HUDEP-2 (cell line): ENCODE measurements around the gene PFKFB1.
A peak's percentile ranks its signal among the peaks of the same experiment; 100 is the strongest.

Source experiments
- DNase-seq, 76 experiments: peaks; one replicate each; lab custom pipeline; 2025; ENCODE audit not compliant: unreplicated experiment in 76 of 76; lab: John Stamatoyannopoulos, UW

Gene PFKFB1

DNA sequence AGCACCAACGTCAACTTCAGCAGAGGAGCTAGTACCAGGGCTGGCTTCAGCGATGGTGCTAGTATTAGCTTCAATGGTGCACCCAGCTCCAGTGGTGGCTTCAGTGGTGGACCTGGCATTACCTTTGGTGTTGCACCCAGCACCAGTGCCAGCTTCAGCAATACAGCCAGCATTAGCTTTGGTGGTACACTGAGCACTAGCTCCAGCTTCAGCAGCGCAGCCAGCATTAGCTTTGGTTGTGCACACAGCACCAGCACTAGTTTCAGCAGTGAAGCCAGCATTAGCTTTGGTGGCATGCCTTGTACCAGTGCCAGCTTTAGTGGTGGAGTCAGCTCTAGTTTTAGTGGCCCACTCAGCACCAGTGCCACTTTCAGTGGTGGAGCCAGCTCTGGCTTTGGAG lies 65.1 kb downstream of the PFKFB1 start:
- no peak for DNase-seq

GRCh38 chrX:54926978-54927377 lies 67.0 kb downstream of the PFKFB1 start:
- no peak for DNase-seq

DNA sequence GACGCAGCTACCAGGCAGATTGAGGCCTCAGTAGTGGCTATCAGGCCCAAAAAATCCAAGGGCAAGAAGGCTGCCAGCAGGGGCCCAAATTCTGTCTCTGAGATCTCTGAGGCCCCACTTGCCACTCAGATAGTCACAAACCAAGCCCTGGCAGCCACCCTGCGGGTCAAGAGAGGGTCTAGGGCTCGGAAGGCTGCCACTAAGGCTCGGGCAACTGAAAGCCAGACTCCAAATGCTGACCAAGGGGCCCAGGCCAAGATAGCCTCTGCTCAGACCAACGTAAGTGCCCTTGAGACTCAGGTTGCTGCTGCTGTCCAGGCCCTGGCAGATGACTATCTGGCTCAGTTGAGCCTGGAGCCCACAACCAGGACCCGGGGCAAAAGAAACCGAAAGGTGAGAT lies 70.6 kb downstream of the PFKFB1 start:
- DNase-seq = no peak

DNA sequence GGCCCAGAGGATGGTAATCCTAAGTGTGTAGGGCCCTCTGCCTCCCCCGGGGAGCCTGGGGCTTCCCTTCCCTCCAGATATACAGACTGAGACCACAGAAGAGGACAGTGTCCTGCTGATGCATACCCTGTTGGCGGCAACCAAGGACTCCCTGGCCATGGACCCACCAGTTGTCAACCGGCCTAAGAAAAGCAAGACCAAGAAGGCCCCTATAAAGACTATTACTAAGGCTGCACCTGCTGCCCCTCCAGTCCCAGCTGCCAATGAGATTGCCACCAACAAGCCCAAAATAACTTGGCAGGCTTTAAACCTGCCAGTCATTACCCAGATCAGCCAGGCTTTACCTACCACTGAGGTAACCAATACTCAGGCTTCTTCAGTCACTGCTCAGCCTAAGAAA lies 71.4 kb downstream of the PFKFB1 start:
- DNase-seq = no peak

- peak in 3 of 76 experiments; percentile 1 to 20 (median 11) for DNase-seq
These were observed 72.5 kb downstream of the PFKFB1 start for GRCh38 chrX:54921427-54922021.

DNA sequence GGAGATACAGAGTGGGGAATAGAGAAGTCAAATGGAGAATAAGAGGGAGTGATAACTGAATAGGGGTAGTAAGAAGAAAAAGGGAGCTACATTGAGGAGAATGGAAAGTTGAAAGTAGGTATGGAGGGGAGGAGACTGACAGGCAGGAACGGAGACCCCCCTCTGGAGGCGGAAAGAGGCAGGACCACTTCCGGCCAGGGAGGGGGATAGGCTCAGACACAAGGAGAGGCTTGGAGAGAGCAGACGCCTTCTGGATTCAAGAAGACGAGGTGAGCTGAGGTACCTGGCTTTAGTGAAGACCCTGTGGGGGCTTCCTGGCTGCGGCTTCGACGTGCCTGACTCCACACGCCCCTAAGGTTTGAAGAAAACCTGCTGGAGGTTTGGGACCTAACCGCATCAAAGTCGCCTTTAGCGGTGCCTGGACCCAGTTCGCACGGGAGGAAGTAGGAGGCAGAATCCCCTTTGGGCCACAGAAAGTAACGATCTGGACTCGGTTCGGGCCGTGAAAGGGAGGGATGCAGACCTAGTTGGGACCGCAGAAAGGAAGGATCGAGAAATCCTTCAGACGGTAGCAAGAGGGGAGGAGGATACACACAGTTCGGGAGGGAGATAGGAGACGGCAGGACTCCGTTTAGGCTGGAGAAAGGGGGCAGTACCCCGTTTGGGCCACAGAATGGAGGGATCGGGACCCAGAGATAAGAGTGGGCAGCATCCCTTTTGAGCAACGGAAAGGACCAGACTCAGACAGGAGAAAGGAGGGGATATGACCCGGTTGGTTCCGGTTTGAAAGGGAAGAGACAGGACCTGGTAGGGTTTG lies 73.2 kb downstream of the PFKFB1 start, which contains the start of gene TRO:
Gene TRO, plus strand, starts transcription at position 215 of the 817 bp plus-strand sequence. CDS start 1,423 bp downstream, outside the sequence.
- no peak for DNase-seq

- no peak for DNase-seq
These were observed 84.0 kb downstream of the PFKFB1 start for GRCh38 chrX:54909941-54910340.

- no peak for DNase-seq
These were observed 99.8 kb downstream of the PFKFB1 start for GRCh38 chrX:54894159-54894558.

GRCh38 chrX:54891573-54891972 lies 102.4 kb downstream of the PFKFB1 start:
- DNase-seq = peak in 28 of 76 experiments; percentile 0 to 33 (median 3)

DNA sequence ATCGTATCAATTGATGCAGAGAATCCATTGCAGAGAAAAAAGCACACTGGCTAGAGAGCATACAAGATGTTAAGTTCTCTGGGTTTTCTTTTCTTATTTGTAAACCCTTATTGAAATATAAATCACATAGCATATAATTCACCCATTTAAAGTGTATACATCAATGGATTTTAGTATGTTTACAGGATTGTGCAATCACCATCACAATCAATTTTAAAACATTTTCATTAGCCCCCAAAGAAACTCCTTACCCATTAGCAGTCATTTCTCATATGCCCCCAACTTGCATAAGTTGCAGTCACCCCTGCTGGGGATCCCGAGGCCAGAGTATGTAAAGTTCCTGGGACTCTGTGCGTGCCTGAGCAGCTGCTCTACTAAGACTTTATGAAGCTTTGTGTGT lies 108.2 kb downstream of the PFKFB1 start:
- no peak for DNase-seq
